SK-N-MC (cell line): ENCODE measurements around the gene APP.

ENCODE experiments used
- EZH2 ChIP-seq: fragments of 200-600 bp; sonication (generic); IDR thresholded peaks from one replicate; pipeline ENCODE4 v1.6.1; 2017; ENCODE audit warnings: antibody characterized with exemption
- POLR2AphosphoS5 ChIP-seq: IDR thresholded peaks from 2 replicates; pipeline ENCODE4 v1.6.1; 2012; ENCODE audit warnings: mild to moderate bottlenecking, low read depth, low read length, borderline replicate concordance

GRCh38 chr21:25857308-25858074 is 313.1 kb downstream of the APP start:
- TF ChIP-seq EZH2: no peak
- TF ChIP-seq POLR2AphosphoS5: no peak
